Neural progenitor cell (in vitro differentiated cells): ENCODE data around the gene CRELD2. TPM values are rescaled to one million over a fixed set of nuclear protein-coding genes. Genes with fewer than 3 reads are reported as not detected.

Experiments used
- DNase-seq: peaks from one replicate; pipeline ENCODE4 v3.0.0-alpha.2; 2016; ENCODE audit warnings: low spot score
- H2AFZ ChIP-seq: fragments of 200-600 bp; sonication (generic); replicated peaks from 2 replicates; pipeline ENCODE4 v1.6.1; 2016; ENCODE audit warnings: antibody characterized with exemption
- H3F3A ChIP-seq: fragments of 200-600 bp; sonication (generic); 2 replicates; pipeline ENCODE4 v1.6.1; 2016; ENCODE audit warnings: antibody characterized with exemption, low read depth
- H3K27ac ChIP-seq: fragments of 200-600 bp; sonication (generic); 2 replicates; pipeline ENCODE4 v1.5.1; 2016; ENCODE audit warnings: mild to moderate bottlenecking
- H3K27me3 ChIP-seq: fragments of 200-600 bp; sonication (generic); 2 replicates; pipeline ENCODE4 v1.6.1; 2016; ENCODE audit warnings: mild to moderate bottlenecking, moderate library complexity
- H3K36me3 ChIP-seq: fragments of 200-600 bp; sonication (generic); 2 replicates; pipeline ENCODE4 v1.5.1; 2016
- H3K4me1 ChIP-seq: fragments of 200-600 bp; sonication (generic); 2 replicates; pipeline ENCODE4 v1.6.1; 2016; ENCODE audit warnings: mixed run types
- H3K4me2 ChIP-seq: fragments of 200-600 bp; sonication (generic); 2 replicates; pipeline ENCODE4 v1.6.1; 2016
- H3K4me3 ChIP-seq: fragments of 200-600 bp; sonication (generic); 2 replicates; pipeline ENCODE4 v1.5.1; 2016
- H3K79me2 ChIP-seq: fragments of 200-600 bp; sonication (generic); 2 replicates; pipeline ENCODE4 v1.6.1; 2016; ENCODE audit warnings: low read depth
- H3K9ac ChIP-seq: fragments of 200-600 bp; sonication (generic); 2 replicates; pipeline ENCODE4 v1.6.1; 2016
- H3K9me3 ChIP-seq: fragments of 200-600 bp; sonication (generic); 2 replicates; pipeline ENCODE4 v1.5.1; 2016; ENCODE audit warnings: low read depth
- H4K20me1 ChIP-seq: fragments of 200-600 bp; sonication (generic); 2 replicates; pipeline ENCODE4 v1.6.1; 2016; ENCODE audit warnings: low read depth
- H3K27ac Mint-ChIP-seq: 3 replicates; pipeline ENCODE4 v1.8.0; 2021; ENCODE audit warnings: mixed read lengths
- H3K27me3 Mint-ChIP-seq: 2 replicates; pipeline ENCODE4 v1.8.0; 2022; ENCODE audit warnings: low read depth, mild to moderate bottlenecking, inconsistent platforms, moderate library complexity, mixed read lengths; ENCODE audit not compliant: insufficient read depth
- H3K36me3 Mint-ChIP-seq: 3 replicates; pipeline ENCODE4 v1.8.0; 2021; ENCODE audit warnings: mixed read lengths
- H3K4me1 Mint-ChIP-seq: 3 replicates; pipeline ENCODE4 v1.8.0; 2021; ENCODE audit warnings: mixed read lengths
- H3K4me3 Mint-ChIP-seq: 3 replicates; pipeline ENCODE4 v1.8.0; 2021; ENCODE audit warnings: mild to moderate bottlenecking, moderate library complexity, mixed read lengths
- H3K9me3 Mint-ChIP-seq: 3 replicates; pipeline ENCODE4 v1.8.0; 2020; ENCODE audit warnings: mixed read lengths
- EZH2 ChIP-seq: fragments of 200-600 bp; sonication (generic); IDR thresholded peaks from 2 replicates; pipeline ENCODE4 v1.6.1; 2017; ENCODE audit warnings: antibody characterized with exemption, mild to moderate bottlenecking, moderate library complexity
- EZH2phosphoT487 ChIP-seq: fragments of 200-600 bp; sonication (generic); IDR thresholded peaks from 2 replicates; pipeline ENCODE4 v1.6.1; 2017; ENCODE audit warnings: antibody characterized with exemption
- total RNA-seq: library from RNA; depleted of rRNA; stranded (reverse); fragments of >200 nt; gene quantifications from 2 replicates; pipeline ENCODE4 v1.2.3, GENCODE V29; 2015; ENCODE audit warnings: low replicate concordance
- TF ChIP-seq, protein P1 (sequence below): fragments of 200-600 bp; sonication (generic); IDR thresholded peaks from 2 replicates; pipeline ENCODE4 v1.5.1; 2017; ENCODE audit warnings: antibody characterized with exemption, mild to moderate bottlenecking

The CRELD2 gene
- total RNA-seq, 1 donor from 2014 or later: 12.2 TPM

DNA sequence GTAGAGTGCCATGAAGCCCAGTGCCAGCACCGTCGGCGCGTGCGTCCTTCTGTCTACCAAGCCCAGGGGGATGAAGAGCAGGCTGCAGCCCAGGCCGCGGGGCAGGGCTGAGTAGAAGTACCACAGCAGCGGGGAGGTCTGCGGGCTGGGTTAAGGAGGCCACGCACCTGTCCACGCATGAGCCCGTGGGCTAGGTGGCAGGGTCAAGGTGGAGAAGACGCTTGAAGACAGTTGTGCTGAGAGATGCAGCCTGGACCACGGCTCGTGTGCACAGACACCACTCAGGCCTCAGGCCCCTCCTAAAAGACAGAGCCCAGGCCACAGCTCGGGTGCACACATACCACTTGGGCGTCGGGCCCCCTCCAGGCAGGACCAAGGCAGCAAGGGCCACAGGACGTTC is 10.6 kb upstream of the CRELD2 start:
- H3K27ac Mint-ChIP-seq: no peak overlapping the region
- Histone ChIP-seq H3K27ac (no peak overlapping the region), H3K4me1 (no peaks in the 10 kb centered on the region), H3K9me3 (no peaks in the 10 kb centered on the region), H3K9ac (no peak overlapping the region), H3K4me2 (no peak overlapping the region), H2AFZ (no peak overlapping the region), H3K27me3 (no peaks in the 10 kb centered on the region), H3F3A (peaks cover 4% of the 10 kb centered on the region), H4K20me1 (no peaks in the 10 kb centered on the region), H3K36me3 (no peaks in the 10 kb centered on the region), H3K79me2 (no peaks in the 10 kb centered on the region), H3K4me3 (no peak overlapping the region)
- no peaks in the 10 kb centered on the region for H3K9me3 Mint-ChIP-seq
- H3K4me1 Mint-ChIP-seq: peaks cover 3% of the 10 kb centered on the region
- peaks cover 14% of the 10 kb centered on the region for H3K36me3 Mint-ChIP-seq
- DNase-seq: no peak
- H3K27me3 Mint-ChIP-seq: peaks cover 14% of the 10 kb centered on the region
- peak overlapping the region; percentile 46 for H3K4me3 Mint-ChIP-seq
- TF ChIP-seq EZH2phosphoT487 (no peak), EZH2 (no peak)

DNA sequence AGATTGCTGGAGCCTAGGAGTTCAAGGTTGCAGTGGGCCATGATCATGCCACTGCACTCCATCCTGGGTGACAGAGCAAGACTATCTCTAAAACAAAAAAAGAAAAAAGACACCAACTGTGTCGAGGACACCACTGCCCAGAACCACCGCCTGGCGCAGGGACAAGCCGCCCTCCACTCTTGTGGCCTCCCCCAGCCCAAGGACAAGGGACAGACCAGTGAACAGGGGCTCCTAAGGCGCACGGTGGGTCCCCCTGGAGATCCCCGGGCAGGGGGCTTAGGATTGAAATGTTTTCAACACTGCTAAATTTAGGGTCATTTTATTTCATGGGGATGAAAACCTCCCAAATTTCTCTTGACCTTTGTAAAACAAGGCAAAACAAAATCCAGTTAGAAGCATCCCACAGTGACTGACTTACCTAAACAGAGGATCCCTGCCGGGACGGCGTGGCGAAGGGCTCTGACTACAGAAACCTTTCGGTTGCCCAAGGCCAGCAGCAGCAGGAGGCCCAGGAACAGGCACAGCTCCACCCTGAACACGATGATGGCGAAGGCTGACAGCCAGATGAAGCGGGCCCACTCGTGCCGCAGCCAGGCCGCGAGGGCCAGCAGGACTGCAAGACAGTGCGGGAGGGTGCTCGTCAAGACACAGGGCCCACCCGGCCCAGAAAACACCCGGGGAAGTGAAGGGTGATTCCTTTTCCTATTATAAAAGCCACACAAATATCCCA is 8.8 kb upstream of the CRELD2 start:
- Histone ChIP-seq H2AFZ (no peak overlapping the region), H4K20me1 (peaks cover 2% of the 10 kb centered on the region), H3K27ac (no peak overlapping the region), H3K9ac (no peak overlapping the region), H3K79me2 (no peaks in the 10 kb centered on the region), H3K9me3 (no peaks in the 10 kb centered on the region), H3K27me3 (no peaks in the 10 kb centered on the region), H3K4me2 (no peak overlapping the region), H3K36me3 (no peaks in the 10 kb centered on the region), H3K4me3 (no peak overlapping the region), H3K4me1 (no peaks in the 10 kb centered on the region), H3F3A (no peaks in the 10 kb centered on the region)
- Mint-ChIP-seq H3K27ac (no peak overlapping the region), H3K36me3 (peaks cover 14% of the 10 kb centered on the region), H3K4me1 (peaks cover 3% of the 10 kb centered on the region), H3K9me3 (no peaks in the 10 kb centered on the region), H3K27me3 (peaks cover 14% of the 10 kb centered on the region), H3K4me3 (no peak overlapping the region)
- no peak for DNase-seq
- TF ChIP-seq EZH2: no peak
- TF ChIP-seq, protein P1, sequence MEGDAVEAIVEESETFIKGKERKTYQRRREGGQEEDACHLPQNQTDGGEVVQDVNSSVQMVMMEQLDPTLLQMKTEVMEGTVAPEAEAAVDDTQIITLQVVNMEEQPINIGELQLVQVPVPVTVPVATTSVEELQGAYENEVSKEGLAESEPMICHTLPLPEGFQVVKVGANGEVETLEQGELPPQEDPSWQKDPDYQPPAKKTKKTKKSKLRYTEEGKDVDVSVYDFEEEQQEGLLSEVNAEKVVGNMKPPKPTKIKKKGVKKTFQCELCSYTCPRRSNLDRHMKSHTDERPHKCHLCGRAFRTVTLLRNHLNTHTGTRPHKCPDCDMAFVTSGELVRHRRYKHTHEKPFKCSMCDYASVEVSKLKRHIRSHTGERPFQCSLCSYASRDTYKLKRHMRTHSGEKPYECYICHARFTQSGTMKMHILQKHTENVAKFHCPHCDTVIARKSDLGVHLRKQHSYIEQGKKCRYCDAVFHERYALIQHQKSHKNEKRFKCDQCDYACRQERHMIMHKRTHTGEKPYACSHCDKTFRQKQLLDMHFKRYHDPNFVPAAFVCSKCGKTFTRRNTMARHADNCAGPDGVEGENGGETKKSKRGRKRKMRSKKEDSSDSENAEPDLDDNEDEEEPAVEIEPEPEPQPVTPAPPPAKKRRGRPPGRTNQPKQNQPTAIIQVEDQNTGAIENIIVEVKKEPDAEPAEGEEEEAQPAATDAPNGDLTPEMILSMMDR: no peak

DNA sequence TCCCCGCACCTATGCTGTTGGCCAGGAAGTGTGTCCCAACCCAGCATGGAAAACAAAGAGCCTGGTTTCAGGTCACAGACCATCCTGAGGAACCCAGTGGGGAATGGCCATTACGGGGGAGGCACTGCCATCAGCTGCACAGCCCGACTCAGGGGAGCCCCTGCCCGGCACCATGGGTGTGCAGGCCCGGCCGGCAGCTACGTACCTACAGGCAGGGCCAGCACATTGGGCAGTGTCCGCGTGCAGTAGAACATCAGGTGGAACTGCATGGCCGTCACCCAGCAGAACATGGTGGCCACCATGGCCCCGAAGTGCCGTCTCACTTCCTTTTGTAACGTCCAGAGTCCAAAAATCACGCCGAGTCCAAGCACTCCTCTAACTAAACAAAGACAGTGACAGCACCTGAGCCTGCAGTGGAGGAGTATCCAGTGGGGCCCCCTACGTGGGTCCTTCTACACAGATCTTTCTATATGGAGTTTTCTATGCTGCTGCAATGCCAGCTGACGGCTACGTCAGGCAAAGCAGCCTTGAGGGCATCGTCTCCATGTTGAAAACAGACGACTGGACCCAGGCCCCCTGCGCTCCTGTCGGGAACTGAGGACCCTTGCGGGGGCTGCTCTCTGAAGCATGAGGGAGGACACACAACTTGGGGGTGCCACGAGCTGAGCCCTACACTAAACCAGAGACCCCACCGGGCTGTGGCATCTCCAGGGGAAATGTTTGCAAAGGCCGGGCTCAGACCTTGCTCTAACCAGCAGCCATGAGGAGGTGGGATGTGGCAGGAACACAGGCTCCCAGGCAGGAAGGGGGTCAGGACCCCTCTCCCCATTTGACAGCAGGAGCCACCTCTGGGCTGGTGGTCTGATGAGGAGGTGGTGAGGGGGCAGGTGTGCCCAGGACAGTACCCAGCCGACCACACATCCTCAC is 7.9 kb upstream of the CRELD2 start:
- Histone ChIP-seq H3K9ac (no peak overlapping the region), H3K9me3 (no peaks in the 10 kb centered on the region), H3K79me2 (no peaks in the 10 kb centered on the region), H2AFZ (no peak overlapping the region), H4K20me1 (peaks cover 10% of the 10 kb centered on the region), H3F3A (no peaks in the 10 kb centered on the region), H3K4me1 (no peaks in the 10 kb centered on the region), H3K4me2 (no peak overlapping the region), H3K27me3 (no peaks in the 10 kb centered on the region), H3K4me3 (no peak overlapping the region), H3K27ac (no peak overlapping the region), H3K36me3 (no peaks in the 10 kb centered on the region)
- TF ChIP-seq, protein P1: no peak
- TF ChIP-seq EZH2: no peak
- TF ChIP-seq EZH2phosphoT487: no peak
- H3K4me3 Mint-ChIP-seq: no peak overlapping the region
- H3K4me1 Mint-ChIP-seq: peaks cover 2% of the 10 kb centered on the region
- H3K9me3 Mint-ChIP-seq: no peaks in the 10 kb centered on the region
- peaks cover 11% of the 10 kb centered on the region for H3K27me3 Mint-ChIP-seq
- H3K36me3 Mint-ChIP-seq: peaks cover 13% of the 10 kb centered on the region
- DNase-seq: no peak
- no peak overlapping the region for H3K27ac Mint-ChIP-seq
